B cell (primary cell): ENCODE results near the gene ADAMTSL1.

Experiments used
- EZH2 ChIP-seq: IDR thresholded peaks from 2 replicates; pipeline ENCODE4 v1.6.1; 2012; ENCODE audit warnings: borderline replicate concordance, low read depth, mild to moderate bottlenecking, moderate library complexity, low read length; ENCODE audit not compliant: insufficient read depth, poor library complexity, severe bottlenecking
- TF ChIP-seq, protein P1 (sequence below): fragments of 200-600 bp; IDR thresholded peaks from one replicate; pipeline ENCODE4 v1.8.0; 2022; ENCODE audit warnings: antibody characterized with exemption, mild to moderate bottlenecking

DNA sequence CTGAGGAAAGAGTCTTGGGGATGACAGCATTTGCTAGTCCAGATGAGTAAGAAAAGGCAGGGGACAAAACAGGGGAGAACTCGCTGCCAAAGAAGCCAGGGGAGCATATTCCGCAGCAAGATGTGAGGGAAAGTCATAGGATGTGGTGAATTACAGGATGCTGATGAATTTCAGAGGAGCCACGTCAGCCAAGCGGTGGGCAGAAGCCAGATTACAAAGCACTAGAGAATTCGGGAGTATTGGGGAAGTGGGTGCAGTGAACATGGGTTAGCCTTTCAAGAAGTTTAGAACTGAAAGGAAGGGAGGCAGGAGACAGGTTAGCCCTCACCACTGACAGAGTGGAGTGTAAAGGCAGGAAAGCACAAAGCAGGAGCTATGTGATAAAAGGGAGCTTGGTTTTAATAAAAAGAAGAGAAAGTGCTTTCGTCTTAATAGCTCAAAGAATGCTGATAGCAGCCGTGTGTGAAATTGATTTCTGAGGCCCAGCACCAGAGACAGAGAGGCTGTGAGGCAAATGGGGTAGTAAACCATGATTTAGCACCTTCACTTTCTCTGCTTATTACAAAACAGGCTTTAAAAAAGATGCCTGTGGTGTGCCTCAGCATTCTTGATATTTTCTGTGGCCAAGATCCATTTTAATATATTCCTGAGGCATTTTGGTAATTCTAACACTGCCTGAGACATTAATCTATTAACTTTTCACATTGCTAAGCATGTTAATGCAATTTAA, 16.9 kb downstream of the ADAMTSL1 start:
- TF ChIP-seq, protein P1, sequence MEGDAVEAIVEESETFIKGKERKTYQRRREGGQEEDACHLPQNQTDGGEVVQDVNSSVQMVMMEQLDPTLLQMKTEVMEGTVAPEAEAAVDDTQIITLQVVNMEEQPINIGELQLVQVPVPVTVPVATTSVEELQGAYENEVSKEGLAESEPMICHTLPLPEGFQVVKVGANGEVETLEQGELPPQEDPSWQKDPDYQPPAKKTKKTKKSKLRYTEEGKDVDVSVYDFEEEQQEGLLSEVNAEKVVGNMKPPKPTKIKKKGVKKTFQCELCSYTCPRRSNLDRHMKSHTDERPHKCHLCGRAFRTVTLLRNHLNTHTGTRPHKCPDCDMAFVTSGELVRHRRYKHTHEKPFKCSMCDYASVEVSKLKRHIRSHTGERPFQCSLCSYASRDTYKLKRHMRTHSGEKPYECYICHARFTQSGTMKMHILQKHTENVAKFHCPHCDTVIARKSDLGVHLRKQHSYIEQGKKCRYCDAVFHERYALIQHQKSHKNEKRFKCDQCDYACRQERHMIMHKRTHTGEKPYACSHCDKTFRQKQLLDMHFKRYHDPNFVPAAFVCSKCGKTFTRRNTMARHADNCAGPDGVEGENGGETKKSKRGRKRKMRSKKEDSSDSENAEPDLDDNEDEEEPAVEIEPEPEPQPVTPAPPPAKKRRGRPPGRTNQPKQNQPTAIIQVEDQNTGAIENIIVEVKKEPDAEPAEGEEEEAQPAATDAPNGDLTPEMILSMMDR, result no peak
- no peak for TF ChIP-seq EZH2
